ENCODE data around the gene NADK2.

The NADK2 gene

DNA sequence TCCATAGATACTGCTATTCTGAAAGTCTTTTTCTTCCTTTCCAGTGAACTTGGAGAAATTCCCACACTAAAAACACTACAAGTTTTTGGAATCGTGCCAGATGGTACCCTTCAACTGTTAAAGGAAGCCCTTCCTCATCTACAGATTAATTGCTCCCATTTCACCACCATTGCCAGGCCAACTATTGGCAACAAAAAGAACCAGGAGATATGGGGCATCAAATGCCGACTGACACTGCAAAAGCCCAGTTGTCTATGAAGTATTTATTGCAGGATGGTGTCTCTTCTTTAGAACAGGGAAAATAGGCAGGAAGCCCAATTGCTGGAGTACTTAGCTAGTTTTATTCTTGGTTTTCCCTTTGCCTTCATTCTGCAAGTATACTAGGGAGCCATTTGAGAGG lies 60.0 kb downstream of the NADK2 start:
- TF ChIP-seq, protein P1, sequence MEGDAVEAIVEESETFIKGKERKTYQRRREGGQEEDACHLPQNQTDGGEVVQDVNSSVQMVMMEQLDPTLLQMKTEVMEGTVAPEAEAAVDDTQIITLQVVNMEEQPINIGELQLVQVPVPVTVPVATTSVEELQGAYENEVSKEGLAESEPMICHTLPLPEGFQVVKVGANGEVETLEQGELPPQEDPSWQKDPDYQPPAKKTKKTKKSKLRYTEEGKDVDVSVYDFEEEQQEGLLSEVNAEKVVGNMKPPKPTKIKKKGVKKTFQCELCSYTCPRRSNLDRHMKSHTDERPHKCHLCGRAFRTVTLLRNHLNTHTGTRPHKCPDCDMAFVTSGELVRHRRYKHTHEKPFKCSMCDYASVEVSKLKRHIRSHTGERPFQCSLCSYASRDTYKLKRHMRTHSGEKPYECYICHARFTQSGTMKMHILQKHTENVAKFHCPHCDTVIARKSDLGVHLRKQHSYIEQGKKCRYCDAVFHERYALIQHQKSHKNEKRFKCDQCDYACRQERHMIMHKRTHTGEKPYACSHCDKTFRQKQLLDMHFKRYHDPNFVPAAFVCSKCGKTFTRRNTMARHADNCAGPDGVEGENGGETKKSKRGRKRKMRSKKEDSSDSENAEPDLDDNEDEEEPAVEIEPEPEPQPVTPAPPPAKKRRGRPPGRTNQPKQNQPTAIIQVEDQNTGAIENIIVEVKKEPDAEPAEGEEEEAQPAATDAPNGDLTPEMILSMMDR (IDR thresholded peaks at IDR 0.05; ENCODE audit: borderline replicate concordance, insufficient read depth, low read depth, low read length): no peak

DNA sequence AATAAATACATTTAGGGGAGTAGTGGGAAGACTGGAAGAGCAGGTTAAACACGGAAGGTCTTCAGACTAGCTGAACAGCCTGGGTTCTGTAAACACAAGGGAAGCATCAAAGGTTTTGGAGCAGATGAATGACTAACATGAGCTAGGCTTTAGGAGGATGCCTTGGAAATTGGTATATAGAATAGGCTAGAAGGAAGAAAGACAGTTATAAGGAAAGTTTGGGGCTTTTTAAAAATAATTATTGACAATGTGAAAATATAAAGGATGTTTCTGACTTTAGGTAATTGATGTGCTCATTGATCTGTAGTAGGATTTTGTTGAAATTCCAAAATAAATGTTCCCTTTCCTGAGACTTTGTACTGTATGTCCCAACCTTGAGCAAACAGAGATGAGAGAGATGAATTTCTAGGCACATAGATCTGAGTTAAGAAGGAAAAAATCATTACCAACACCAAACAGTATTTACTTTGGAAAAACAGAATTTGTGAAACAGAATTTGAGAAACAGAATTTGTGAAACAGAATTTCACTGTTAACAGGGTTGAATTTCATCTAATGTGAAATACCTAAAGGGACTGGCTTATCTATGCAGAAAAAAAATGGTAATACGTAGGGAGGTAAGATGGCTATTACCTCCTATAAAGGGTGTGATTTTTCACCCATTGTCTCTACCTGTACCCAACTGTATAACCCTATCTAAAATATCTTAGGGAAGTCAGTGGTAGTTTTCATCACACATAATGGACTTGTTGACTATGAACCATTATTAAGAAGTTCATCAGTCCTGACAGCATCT lies 61.0 kb downstream of the NADK2 start:
- TF ChIP-seq, protein P1 (IDR thresholded peaks at IDR 0.05; ENCODE audit: borderline replicate concordance, insufficient read depth, low read depth, low read length): no peak
- no peak overlapping the region for H3K4me3 ChIP-seq (ENCODE audit: low read depth, low read length)

More for the DNA sequence above, 60.0 kb downstream of the NADK2 start:
- no peak overlapping the region for H3K4me3 ChIP-seq (ENCODE audit: low read depth, low read length)

DNA sequence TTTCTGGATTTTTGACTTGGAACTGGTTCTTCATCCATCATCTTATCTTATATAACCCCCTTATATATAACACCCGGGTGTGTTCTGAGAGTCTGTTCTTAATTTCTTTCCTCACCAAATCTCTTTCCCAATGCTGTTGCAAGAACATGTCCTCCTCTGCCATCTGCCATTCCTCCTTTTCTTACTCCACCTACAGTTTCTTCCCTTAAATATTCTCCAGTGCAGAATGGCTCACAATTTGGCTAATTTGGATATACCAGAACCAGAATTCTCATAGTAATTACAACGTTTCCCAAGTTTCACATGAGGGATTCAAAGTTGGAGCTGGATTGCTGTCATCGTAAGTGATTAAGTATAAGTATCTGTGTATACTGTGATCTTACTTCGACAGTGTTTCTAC lies 61.8 kb downstream of the NADK2 start:
- TF ChIP-seq, protein P1 (IDR thresholded peaks at IDR 0.05; ENCODE audit: borderline replicate concordance, insufficient read depth, low read depth, low read length): no peak

DNA sequence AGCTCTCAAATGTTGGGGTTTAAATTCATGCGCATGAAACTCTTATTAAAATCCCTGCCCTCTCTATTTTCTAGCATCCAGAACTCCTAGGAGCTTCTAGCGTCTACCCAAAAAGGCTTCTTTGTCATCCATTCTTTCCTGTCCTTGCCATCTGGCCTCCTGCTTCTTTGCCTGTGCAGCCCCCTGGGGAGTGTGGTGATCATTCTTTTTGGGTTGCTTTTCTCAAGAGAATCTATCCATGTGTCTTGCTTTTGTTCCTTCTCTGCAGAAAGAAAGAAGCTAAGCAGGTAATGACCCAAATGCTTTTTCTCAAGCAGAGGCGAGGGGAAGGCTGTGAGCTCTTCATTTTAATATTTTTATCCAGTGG lies 63.2 kb downstream of the NADK2 start:
- TF ChIP-seq, protein P1 (IDR thresholded peaks at IDR 0.05; ENCODE audit: borderline replicate concordance, insufficient read depth, low read depth, low read length): no peak
- H3K4me3 ChIP-seq (ENCODE audit: low read depth, low read length): no peak overlapping the region

More for the DNA sequence above, 61.8 kb downstream of the NADK2 start:
- no peak overlapping the region for H3K4me3 ChIP-seq (ENCODE audit: low read depth, low read length)

DNA sequence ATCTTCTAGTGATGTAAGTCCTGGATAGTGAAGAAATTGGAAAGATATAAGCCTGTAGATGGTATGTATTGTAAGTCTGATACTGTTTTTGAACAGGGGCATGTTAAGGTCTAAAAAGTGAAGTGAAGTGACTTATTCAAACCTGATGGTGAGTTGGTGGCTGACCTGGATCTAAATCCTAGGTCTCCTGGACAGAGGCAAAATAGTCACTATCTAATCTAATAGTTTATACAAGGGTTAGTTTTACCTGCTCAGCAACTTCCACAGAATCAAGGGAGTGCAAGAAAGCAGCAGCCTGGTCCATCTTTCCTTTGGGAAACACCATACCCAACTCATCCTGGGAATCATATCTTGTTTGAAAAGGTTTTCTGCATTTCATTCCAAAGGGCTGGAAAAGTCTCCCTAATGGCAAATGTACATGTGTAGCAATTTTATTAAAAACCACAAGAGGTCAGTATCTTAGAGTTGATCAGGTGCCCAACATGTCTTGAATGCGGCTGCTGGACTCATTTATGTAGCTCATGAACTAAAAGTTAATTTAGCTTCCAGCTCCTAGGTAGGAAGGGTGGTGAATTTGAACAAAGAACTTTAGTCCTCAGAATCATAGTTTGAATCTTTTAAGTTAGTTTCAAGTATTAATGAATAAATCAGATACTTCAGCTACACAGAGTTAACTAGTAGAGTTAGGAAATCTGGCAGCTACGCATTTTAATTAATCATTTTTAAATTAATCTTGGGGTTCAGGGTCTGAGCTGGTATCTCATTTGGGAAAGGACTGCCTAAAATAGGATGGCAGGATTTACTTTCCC lies 63.8 kb downstream of the NADK2 start:
- no peak overlapping the region for H3K4me3 ChIP-seq (ENCODE audit: low read depth, low read length)
- TF ChIP-seq, protein P1 (IDR thresholded peaks at IDR 0.05; ENCODE audit: borderline replicate concordance, insufficient read depth, low read depth, low read length): peak; percentile 37; the same call in 1 of the 2 replicates

DNA sequence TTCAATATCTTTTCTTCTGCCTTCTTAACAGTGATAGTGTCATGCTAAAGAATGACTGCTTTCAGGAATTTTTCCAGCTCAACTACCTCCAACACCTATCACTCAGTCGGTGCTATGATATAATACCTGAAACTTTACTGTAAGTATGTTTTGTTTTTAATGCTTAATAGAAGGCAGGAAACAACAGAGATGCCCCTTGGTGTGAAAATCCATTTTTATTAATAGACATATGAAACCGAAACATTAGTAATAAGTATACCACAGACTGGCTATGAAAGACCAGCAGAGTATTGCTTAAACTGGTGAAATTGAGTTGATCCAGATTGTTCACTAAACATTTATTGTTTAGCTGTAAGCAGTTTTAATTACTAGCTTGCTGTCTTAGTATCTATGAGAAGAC lies 64.6 kb downstream of the NADK2 start:
- TF ChIP-seq, protein P1 (IDR thresholded peaks at IDR 0.05; ENCODE audit: borderline replicate concordance, insufficient read depth, low read depth, low read length): no peak
- no peak overlapping the region for H3K4me3 ChIP-seq (ENCODE audit: low read depth, low read length)
